HCT116 (cell line): ENCODE results near the gene DIPK1B. TPM values are rescaled to one million over a fixed set of nuclear protein-coding genes. Genes with fewer than 3 reads are reported as not detected.

Experiments
- ATAC-seq: fragments of 200-7000 bp; cut with Tn5 transposase; 2 replicates; pipeline ENCODE4 v1.9.1; 2020; ENCODE audit warnings: mild to moderate bottlenecking, moderate library complexity
- BruUV-seq: library from RNA; stranded (reverse); fragments of 400-500 nt; replicated peaks from 2 replicates; lab custom pipeline; 2021; lab: Mats Ljungman, UMichigan
- CTCF ChIA-PET: fragments of 300-600 bp; sonication (Branson Sonifier 250); formaldehyde crosslinking; loops from one replicate; lab custom pipeline; 2021; ENCODE audit warnings: antibody characterized with exemption; lab: Charles Lee
- POLR2A ChIA-PET: fragments of 300-600, 350-600 bp; sonication (Branson Sonifier 250); formaldehyde crosslinking; loops from one replicate; lab custom pipeline; 2021; ENCODE audit warnings: antibody characterized with exemption; lab: Charles Lee
- RAD21 ChIA-PET, 2 experiments: fragments of 300-600 bp; sonication (Branson Sonifier 250); formaldehyde crosslinking; loops; one replicate each; lab custom pipeline; 2023; ENCODE audit warnings: low total read pairs in 2 of 2; ENCODE audit not compliant: uncharacterized antibody in 2 of 2, unreplicated experiment in 2 of 2, low non-redundant PET in 1 of 2; lab: Charles Lee
- DNase-seq: peaks from one replicate; pipeline ENCODE4 v3.0.0-alpha.2; 2010; ENCODE audit warnings: low read depth, low spot score
- H2AFZ ChIP-seq: fragments of 200-600 bp; shearing (Covaris generic), sonication (generic); 2 replicates; pipeline ENCODE4 v1.6.1; 2017; ENCODE audit warnings: low read depth, mixed run types, mixed read lengths, antibody characterized with exemption, low read length; ENCODE audit not compliant: poor library complexity, severe bottlenecking
- H3K27ac ChIP-seq: 2 replicates; pipeline ENCODE4 v1.5.1; 2012; ENCODE audit warnings: low read depth, low read length
- H3K27me3 ChIP-seq: fragments of 200-600 bp; sonication (generic); 2 replicates; pipeline ENCODE4 v1.6.1; 2016; ENCODE audit warnings: mixed run types, low read length, mixed read lengths; ENCODE audit not compliant: insufficient read depth
- H3K36me3 ChIP-seq, 2 experiments: fragments of 200-500 bp in 1 of 2; fragments of 200-600 bp in 1 of 2; sonication (Bioruptor generic) in 1 of 2; sonication (generic) in 1 of 2; 2 replicates each; pipeline versions ENCODE4 v1.5.1 to v1.6.1; 2014 to 2016; ENCODE audit warnings: low read length in 2 of 2, inconsistent platforms in 1 of 2, mixed read lengths in 1 of 2, mixed run types in 1 of 2; ENCODE audit not compliant: insufficient read depth in 2 of 2, control insufficient read depth in 1 of 2
- H3K4me1 ChIP-seq, 2 experiments: fragments of 200-600 bp in 1 of 2; sonication (generic) in 1 of 2; 2 replicates each; pipeline versions ENCODE4 v1.5.1 to v1.6.1; 2012 to 2017; ENCODE audit warnings: low read length in 2 of 2, inconsistent platforms in 1 of 2, mild to moderate bottlenecking in 1 of 2, mixed read lengths in 1 of 2, mixed run types in 1 of 2, moderate library complexity in 1 of 2; ENCODE audit not compliant: insufficient read depth in 2 of 2, control insufficient read depth in 1 of 2
- H3K4me2 ChIP-seq: fragments of 200-600 bp; sonication (generic); 2 replicates; pipeline ENCODE4 v1.6.1; 2017; ENCODE audit warnings: mixed run types, low read length, mixed read lengths
- H3K4me3 ChIP-seq, 2 experiments: fragments of 200-600 bp in 1 of 2; sonication (generic) in 1 of 2; replicated peaks in 1 of 2; 2 replicates each; pipeline ENCODE4 v1.5.1; 2011 to 2016; ENCODE audit warnings: low read length in 2 of 2, control low read depth in 1 of 2, low read depth in 1 of 2, mild to moderate bottlenecking in 1 of 2, mixed read lengths in 1 of 2, mixed run types in 1 of 2
- H3K79me2 ChIP-seq: fragments of 200-600 bp; sonication (generic); 2 replicates; pipeline ENCODE4 v1.6.1; 2017; ENCODE audit warnings: mild to moderate bottlenecking, mixed run types, low read length, moderate library complexity, mixed read lengths; ENCODE audit not compliant: insufficient read depth
- H3K9ac ChIP-seq: fragments of 200-600 bp; sonication (generic); 2 replicates; pipeline ENCODE4 v1.6.1; 2016; ENCODE audit warnings: low read length, mixed read lengths
- H3K9me2 ChIP-seq: fragments of 200-600 bp; sonication (generic), shearing (Covaris generic); 2 replicates; pipeline ENCODE4 v1.6.1; 2017; ENCODE audit warnings: mixed run types, mild to moderate bottlenecking, moderate library complexity; ENCODE audit not compliant: insufficient read depth
- H3K9me3 ChIP-seq, 2 experiments: fragments of 200-500 bp in 1 of 2; fragments of 200-600 bp in 1 of 2; sonication (Bioruptor generic) in 1 of 2; sonication (generic) in 1 of 2; 2 replicates each; pipeline ENCODE4 v1.6.1; 2014 to 2017; ENCODE audit warnings: low read length in 2 of 2, mixed read lengths in 2 of 2, inconsistent platforms in 1 of 2, low read depth in 1 of 2, mild to moderate bottlenecking in 1 of 2, mixed run types in 1 of 2, moderate library complexity in 1 of 2; ENCODE audit not compliant: control insufficient read depth in 1 of 2, insufficient read depth in 1 of 2
- H4K20me1 ChIP-seq: fragments of 200-600 bp; sonication (generic), shearing (Covaris generic); 2 replicates; pipeline ENCODE4 v1.6.1; 2017; ENCODE audit warnings: mixed run types, mild to moderate bottlenecking, moderate library complexity; ENCODE audit not compliant: insufficient read depth
- CBX3 ChIP-seq: IDR thresholded peaks from 2 replicates; pipeline ENCODE4 v1.6.1; 2012; ENCODE audit warnings: low read depth
- EGR1 ChIP-seq: IDR thresholded peaks from 2 replicates; pipeline ENCODE4 v1.6.1; 2012; ENCODE audit warnings: low read depth
- ELF1 ChIP-seq: IDR thresholded peaks from 2 replicates; pipeline ENCODE4 v1.6.1; 2012; ENCODE audit warnings: low read depth, borderline replicate concordance
- FOSL1 ChIP-seq: IDR thresholded peaks from 2 replicates; pipeline ENCODE4 v1.6.1; 2012; ENCODE audit warnings: low read depth
- POLR2A ChIP-seq: IDR thresholded peaks from 2 replicates; pipeline ENCODE4 v1.7.0; 2011; ENCODE audit warnings: borderline replicate concordance; ENCODE audit not compliant: insufficient read depth, insufficient read length; ENCODE audit errors: extremely low read depth
- POLR2AphosphoS5 ChIP-seq: IDR thresholded peaks from 2 replicates; pipeline ENCODE4 v1.6.1; 2011; ENCODE audit warnings: mild to moderate bottlenecking, low read depth, low read length, moderate library complexity
- RAD21 ChIP-seq: IDR thresholded peaks from 2 replicates; pipeline ENCODE4 v1.6.1; 2012; ENCODE audit warnings: low read depth, mild to moderate bottlenecking
- SIN3A ChIP-seq: IDR thresholded peaks from 2 replicates; pipeline ENCODE4 v1.6.1; 2012; ENCODE audit warnings: low read depth
- SP1 ChIP-seq: IDR thresholded peaks from 2 replicates; pipeline ENCODE4 v1.6.1; 2012; ENCODE audit warnings: low read depth
- intact Hi-C: fragments of 100-400 bp; cut with micrococcal nuclease; formaldehyde crosslinking; loops from 2 replicates; pipeline ENCODE4 v1.10.0; 2022
- total RNA-seq: library from RNA; stranded (reverse); gene quantifications from one replicate; pipeline ENCODE4 v1.2.1, GENCODE V29; 2021; ENCODE audit not compliant: unreplicated experiment
- TF ChIP-seq, protein P1 (sequence below): IDR thresholded peaks from 2 replicates; pipeline ENCODE4 v1.6.1; 2011; ENCODE audit warnings: mild to moderate bottlenecking, low read length, moderate library complexity; ENCODE audit not compliant: insufficient replicate concordance; ENCODE audit errors: extremely low read depth
- TF ChIP-seq, protein P2 (sequence below), 3 experiments: fragments of 200-600 bp in 1 of 3; sonication (generic) in 1 of 3; IDR thresholded peaks in 2 of 3; conservative IDR thresholded peaks in 1 of 3; 2 replicates each; pipeline ENCODE4 v1.5.1; 2012 to 2017; ENCODE audit warnings: low read depth in 2 of 3, low read length in 2 of 3, antibody characterized with exemption in 1 of 3, borderline replicate concordance in 1 of 3, control low read depth in 1 of 3, mild to moderate bottlenecking in 1 of 3, mixed read lengths in 1 of 3, mixed run types in 1 of 3, moderate library complexity in 1 of 3; ENCODE audit not compliant: insufficient read depth in 1 of 3
- TF ChIP-seq, protein P3 (sequence below): IDR thresholded peaks from 2 replicates; pipeline ENCODE4 v1.6.1; 2012

Gene DIPK1B
- total RNA-seq, 1 experiment from 2014 or later, result 15.6 TPM

DNA sequence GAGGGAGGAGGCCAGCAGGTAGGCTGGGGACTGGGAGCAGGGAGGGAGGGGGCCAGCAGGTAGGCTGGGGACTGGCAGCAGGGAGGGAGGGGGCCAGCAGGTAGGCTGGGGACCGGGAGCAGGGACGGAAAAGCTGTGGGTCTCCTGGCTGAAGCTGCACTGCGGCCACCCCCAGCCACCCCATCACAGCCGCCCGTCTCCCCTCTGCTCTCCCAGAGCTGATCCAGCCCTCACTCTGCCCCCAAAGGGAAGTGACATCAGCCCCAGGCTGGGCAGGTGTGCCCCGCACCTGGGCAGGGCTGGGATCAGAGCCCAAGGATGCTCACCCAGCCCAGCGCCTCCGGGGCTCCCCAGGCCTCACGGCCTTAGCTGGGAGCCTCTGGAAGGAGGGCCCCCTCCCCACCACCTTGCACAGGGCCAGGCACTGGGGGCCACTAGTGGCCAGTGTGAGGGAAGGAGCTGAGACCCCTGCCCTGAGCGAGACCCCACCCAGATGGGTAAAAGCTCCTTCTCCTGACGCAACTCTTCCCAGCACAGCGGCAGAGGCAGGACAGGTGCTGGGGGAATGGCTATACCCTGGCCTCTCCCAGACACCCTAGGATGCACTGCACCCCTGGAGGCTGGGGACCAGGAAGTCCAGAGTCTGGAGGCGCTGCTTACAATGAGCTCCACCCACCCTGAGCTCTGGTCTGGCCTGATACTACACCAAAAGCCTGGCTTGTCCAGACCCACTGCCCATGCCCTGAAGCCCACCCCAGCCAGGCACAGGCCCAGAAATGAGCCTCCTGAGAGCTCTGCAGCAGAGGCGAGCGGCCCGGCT is 36.7 kb upstream of the DIPK1B start:
- POLR2A ChIA-PET, result interaction anchor here (1.1 to 1.5 kb wide), 3 partner anchors 9 to 18 kb away, joined by 3 to 4 read pairs (median 3); partner anchors contain the start of gene AGPAT2
- DNase-seq (no peak), ATAC-seq (no peak)
- H2AFZ ChIP-seq, result no peak overlapping the region
- intact Hi-C loops, result no loop called here
- BruUV-seq, result no TSS peak
- H3K27me3 ChIP-seq, result no peaks in the 10 kb centered on the region
- H4K20me1 ChIP-seq, result no peaks in the 10 kb centered on the region
- CTCF ChIA-PET, result interaction anchor here (0.9 kb wide), 1 partner anchor 18 kb away, joined by 3 read pairs; no protein-coding TSS in a partner anchor
- H3K27ac ChIP-seq, result no peak overlapping the region; the same call in 1 of the 2 replicates
- RAD21 ChIA-PET, result no interaction called here
- peaks cover 17% of the 10 kb centered on the region for H3K79me2 ChIP-seq
- no peak overlapping the region for H3K4me2 ChIP-seq
- no peaks in the 10 kb centered on the region for H3K9me2 ChIP-seq
- H3K4me1 ChIP-seq, result peaks cover 0 to 23% of the 10 kb centered on the region in 2 experiments; a peak in 1 of 4 replicates
- no peak overlapping the region for H3K9ac ChIP-seq
- no peaks in the 10 kb centered on the region for H3K9me3 ChIP-seq
- no peak for TF ChIP-seq FOSL1
- TF ChIP-seq ELF1, result no peak
- no peak for TF ChIP-seq SIN3A
- TF ChIP-seq CBX3, result no peak
- H3K4me3 ChIP-seq, result no peak overlapping the region
- peaks cover 0 to 7% of the 10 kb centered on the region in 2 experiments; a peak in 2 of 4 replicates for H3K36me3 ChIP-seq

DNA sequence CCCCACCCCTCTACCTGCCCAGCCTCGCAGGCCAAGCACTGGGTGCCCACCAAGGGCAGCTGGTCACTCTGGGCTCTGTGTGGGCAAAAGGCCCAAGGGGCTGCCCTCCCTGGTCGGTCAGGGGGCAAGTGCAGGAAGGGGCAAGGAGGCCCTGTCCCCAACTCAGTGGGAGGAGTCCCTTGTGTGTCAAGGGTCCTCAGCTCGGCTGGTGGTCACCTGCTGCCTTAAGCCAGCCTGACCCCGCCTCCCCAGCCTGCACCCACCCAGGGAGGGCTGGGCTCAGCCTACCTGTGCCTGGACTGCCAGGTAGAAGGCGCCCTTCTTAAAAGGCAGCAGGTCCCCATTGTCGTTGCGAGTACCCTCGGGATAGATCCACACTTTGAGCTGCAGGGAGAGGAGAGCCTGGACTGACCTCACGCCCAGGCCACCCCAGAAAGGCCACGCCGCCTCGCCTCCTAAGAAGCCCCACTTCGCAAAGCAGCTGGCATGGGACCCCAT is 36.0 kb upstream of the DIPK1B start:
- POLR2A ChIA-PET, result interaction anchor here (1.1 to 1.5 kb wide), 2 partner anchors 8 to 11 kb away, joined by 3 read pairs; partner anchors contain the start of gene AGPAT2
- H3K27ac ChIP-seq, result no peak overlapping the region
- H3K9ac ChIP-seq, result no peak overlapping the region
- no peak overlapping the region for H3K4me2 ChIP-seq
- H3K36me3 ChIP-seq, result peaks cover 0 to 7% of the 10 kb centered on the region in 2 experiments; a peak in 2 of 4 replicates
- RAD21 ChIA-PET, result no interaction called here
- no peaks in the 10 kb centered on the region for H3K27me3 ChIP-seq
- H2AFZ ChIP-seq, result no peak overlapping the region
- CTCF ChIA-PET, result interaction anchor here (0.8 kb wide), 1 partner anchor 17 kb away, joined by 3 read pairs; no protein-coding TSS in a partner anchor
- H3K4me3 ChIP-seq, result no peak overlapping the region
- intact Hi-C loops, result no loop called here
- no peaks in the 10 kb centered on the region for H4K20me1 ChIP-seq
- peaks cover 0 to 23% of the 10 kb centered on the region in 2 experiments; a peak in 1 of 4 replicates for H3K4me1 ChIP-seq
- ATAC-seq, result no peak
- BruUV-seq, result no TSS peak
- H3K9me3 ChIP-seq, result no peaks in the 10 kb centered on the region
- DNase-seq, result no peak
- H3K79me2 ChIP-seq, result peaks cover 19% of the 10 kb centered on the region
- no peaks in the 10 kb centered on the region for H3K9me2 ChIP-seq
- TF ChIP-seq, protein P1, sequence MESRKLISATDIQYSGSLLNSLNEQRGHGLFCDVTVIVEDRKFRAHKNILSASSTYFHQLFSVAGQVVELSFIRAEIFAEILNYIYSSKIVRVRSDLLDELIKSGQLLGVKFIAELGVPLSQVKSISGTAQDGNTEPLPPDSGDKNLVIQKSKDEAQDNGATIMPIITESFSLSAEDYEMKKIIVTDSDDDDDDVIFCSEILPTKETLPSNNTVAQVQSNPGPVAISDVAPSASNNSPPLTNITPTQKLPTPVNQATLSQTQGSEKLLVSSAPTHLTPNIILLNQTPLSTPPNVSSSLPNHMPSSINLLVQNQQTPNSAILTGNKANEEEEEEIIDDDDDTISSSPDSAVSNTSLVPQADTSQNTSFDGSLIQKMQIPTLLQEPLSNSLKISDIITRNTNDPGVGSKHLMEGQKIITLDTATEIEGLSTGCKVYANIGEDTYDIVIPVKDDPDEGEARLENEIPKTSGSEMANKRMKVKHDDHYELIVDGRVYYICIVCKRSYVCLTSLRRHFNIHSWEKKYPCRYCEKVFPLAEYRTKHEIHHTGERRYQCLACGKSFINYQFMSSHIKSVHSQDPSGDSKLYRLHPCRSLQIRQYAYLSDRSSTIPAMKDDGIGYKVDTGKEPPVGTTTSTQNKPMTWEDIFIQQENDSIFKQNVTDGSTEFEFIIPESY, result no peak
- TF ChIP-seq POLR2A (no peak), ELF1 (no peak), POLR2AphosphoS5 (no peak), EGR1 (no peak), RAD21 (no peak), SP1 (no peak)
- TF ChIP-seq, protein P2, sequence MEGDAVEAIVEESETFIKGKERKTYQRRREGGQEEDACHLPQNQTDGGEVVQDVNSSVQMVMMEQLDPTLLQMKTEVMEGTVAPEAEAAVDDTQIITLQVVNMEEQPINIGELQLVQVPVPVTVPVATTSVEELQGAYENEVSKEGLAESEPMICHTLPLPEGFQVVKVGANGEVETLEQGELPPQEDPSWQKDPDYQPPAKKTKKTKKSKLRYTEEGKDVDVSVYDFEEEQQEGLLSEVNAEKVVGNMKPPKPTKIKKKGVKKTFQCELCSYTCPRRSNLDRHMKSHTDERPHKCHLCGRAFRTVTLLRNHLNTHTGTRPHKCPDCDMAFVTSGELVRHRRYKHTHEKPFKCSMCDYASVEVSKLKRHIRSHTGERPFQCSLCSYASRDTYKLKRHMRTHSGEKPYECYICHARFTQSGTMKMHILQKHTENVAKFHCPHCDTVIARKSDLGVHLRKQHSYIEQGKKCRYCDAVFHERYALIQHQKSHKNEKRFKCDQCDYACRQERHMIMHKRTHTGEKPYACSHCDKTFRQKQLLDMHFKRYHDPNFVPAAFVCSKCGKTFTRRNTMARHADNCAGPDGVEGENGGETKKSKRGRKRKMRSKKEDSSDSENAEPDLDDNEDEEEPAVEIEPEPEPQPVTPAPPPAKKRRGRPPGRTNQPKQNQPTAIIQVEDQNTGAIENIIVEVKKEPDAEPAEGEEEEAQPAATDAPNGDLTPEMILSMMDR (IDR thresholded peaks at IDR 0.05 in 2 of 3, conservative IDR thresholded peaks at IDR 0.05 in 1 of 3; ENCODE audit: borderline replicate concordance in 1 of 3, insufficient read depth in 1 of 3, low read depth in 2 of 3, low read length in 2 of 3), result no peak
- TF ChIP-seq, protein P3, sequence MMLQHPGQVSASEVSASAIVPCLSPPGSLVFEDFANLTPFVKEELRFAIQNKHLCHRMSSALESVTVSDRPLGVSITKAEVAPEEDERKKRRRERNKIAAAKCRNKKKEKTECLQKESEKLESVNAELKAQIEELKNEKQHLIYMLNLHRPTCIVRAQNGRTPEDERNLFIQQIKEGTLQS, result no peak
